ENCODE measurements around the gene UBAP1.
A peak's percentile ranks its signal among the peaks of the same experiment; 100 is the strongest.

The UBAP1 gene

DNA sequence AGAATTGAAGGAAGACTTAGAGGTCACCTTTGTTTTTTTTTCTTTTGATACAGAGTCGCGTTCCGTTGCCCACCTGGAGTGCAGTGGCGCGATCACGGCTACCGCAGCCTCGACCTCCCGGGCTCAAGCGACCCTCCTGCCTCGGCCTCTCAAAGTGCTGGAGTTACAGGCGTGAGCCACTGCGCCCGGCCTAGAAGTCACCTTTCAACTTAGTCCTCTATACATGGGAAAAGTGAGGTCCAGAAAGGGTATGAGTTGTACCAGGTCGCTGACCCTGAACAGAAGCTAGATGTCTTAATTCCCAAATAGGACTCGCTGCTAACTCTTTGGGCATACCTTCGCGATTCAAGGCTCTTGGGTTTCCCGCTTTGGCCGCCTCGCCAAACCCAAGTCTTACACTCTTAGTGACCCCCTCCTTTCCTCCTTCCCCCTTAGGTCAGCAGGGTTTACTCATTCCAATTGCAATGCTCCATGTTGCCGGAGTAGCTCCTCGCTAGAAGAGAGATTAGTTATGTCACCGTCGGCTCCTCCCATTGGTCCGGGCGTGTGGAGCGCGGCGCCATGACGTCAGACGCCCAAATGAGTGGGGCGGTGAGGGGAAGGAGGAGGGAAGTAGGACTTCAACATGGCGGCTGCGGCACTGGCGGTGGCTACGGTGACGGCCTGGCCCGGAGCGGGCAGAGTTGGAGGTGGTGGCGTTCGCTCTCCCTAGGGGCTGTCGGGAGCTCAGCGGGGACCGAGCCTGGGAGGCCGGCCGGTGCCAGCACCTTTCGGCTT, at the start of gene UBAP1:
TSS of gene UBAP1 (plus strand) at position 608 of the 777 bp plus-strand sequence. CDS start 41,872 bp downstream, outside the sequence.
- DNase-seq, result peak; percentile 98

DNA sequence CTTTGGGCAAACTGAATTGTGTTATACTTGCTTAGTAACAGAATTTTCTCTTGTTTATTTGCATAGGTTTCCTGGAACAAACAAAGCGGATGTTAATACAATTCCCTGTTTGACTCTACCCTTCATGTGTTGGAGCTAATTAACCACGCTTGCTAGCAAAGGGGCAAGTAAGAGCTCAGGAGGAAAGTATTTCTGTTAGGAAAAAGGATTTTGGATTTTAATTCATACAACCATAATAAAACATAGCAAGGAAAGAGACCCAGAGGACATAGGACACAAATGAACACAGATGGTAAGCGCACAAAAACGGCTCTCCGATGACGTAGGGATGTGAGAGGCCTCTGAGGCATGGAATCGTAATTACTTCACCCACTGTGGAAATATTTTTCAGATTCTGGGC, 47.3 kb upstream of the UBAP1 start:
- DNase-seq, result no peak

DNA sequence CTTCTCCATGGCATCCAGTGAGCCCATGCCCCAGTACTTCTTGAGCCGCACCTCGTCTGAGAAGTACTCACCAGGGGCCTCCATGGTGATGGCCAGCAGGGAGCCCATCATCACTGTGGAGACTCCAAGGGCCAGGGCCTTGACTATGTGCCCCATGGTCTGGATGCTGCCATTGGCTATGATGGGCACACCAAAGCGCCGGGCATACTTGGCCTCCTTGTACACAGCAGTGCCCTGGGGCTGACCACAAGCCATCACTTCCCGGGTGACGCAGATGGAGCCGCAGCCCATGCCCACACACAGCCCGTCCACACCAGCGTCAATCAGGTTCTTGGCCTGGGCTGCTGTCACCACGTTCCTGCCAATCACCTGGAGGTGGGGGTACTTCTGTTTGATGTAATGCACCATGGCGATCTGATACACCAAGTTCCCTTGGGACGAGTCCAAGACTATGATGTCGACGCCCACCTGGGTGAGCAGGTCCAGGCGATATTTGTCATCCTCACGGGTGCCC, 45.4 kb upstream of the UBAP1 start:
- DNase-seq, result no peak

DNA sequence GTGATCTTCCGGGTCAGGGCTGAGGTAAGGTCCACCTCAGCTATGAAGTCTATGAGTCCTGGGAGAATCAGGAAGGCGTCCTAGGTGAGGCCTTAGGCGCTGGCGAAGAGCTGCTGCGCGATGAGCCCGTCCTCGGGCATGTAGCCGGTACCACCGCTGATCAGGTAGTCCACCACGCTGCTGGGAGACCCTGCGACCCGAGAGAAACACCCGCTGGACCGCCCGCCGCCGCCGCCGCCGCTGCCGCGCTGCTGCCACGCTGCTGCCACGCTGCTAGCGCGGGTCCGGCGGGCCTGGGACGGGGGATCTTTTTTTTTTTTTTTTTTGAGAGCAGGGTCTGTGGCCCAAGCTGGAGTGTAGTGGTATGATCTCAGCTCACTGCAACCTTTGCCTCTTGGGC, 44.3 kb upstream of the UBAP1 start:
- DNase-seq, result no peak

DNA sequence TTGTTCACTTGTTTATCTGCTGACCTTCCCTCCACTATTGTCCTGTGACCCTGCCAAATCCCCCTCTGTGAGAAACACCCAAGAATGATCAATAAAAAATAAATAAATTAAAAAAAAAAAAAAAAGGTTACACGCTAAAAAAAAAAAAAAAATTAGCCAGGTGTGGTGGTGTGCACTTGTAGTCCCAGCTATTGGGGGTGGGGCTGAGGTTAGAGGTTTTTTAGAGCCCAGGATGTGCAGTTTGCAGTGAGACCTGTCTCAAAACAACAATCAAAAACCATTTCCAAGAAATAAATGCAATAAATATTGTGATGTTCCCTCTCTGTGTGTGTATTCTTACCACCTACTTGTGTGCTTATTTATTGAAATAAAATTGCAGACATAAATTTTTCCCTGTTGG, 40.2 kb upstream of the UBAP1 start:
- DNase-seq, result peak; percentile 8

DNA sequence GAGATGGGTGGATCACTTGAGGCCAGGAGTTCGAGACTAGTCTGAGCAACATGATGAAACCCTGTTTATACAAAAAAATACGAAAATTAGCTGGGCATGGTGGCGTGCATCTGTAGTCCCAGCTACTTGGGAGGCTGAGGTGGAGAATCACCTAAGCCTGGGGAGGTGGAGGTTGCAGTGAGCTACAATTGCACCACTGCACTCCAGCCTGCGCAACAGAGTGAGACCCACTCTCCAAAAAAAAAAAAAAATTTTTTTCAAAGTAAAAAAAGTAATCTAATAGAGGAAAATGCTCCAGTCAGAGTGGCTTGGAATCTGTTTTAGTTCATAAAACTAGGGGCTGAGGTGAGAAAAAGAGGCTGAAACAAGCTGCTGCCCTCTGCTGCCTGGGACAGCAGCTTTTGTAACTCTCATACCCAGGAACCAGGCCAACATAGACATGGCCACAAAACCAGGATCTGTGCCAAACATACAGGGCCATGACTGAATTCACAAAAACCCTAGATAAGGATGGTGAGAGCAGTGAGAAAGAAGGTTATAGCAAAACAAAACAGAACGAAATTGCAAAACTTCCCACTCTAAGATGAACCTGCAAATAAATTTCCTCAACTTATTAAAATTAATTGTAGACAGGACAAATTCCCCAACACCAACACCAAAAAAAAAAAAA, 39.2 kb upstream of the UBAP1 start:
- no peak for DNase-seq

DNA sequence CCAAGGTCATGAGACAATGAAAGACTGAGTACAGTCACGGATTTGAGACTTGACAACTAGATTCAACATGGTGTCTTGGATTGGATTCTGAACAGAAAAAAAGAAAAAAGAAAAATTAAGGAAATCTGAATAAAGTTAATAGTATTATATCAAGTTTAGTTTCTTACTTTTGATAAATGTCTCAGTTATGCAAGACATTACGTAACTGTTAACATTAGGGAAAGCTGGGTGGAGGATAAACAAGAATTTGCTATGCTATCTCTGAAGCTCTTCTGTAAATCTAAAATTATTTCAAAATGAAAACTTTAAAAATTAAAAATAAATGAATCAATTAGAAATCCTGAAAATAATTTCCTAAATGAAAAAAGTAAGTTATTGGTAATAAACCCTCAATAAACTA, 38.0 kb upstream of the UBAP1 start:
- no peak for DNase-seq

DNA sequence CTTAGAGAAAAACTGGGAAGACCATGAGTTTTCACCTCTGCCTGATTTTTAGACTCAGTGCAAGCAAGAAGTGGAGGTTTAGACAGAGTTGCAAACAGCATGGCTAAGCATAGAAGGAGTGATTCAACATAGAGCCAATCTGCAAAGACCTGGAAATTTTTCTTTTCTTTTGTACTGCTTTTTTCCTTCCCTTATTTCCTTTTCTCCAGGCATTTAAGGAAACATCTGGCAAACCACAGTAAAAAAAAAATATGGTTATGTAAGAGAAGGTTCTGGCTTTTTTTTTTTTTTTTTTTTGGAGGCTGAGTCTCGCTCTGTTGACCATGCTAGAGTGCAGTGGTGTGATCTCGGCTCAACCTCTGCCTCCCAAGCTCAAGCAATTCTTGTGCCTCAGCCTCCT, 35.7 kb upstream of the UBAP1 start:
- no peak for DNase-seq

DNA sequence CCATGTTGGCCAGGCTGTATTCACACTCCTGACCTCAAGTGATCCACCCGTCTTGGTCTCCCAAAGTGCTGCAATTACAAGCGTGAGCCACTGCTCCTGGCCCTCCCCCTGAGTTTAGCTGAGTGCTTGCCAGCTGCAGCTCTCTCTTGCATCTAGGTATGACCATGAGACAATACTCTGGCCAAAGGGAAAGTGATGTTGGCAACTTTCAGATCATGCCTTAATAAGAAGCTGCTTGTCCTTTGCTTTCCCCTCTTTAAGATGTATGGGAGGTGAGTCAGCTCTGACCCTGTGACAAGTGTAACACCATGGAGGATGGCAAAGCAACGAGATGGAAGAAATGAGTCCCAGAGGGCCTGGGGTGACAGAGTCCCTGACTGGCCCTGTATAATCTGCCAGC, 33.7 kb upstream of the UBAP1 start:
- DNase-seq, result no peak

DNA sequence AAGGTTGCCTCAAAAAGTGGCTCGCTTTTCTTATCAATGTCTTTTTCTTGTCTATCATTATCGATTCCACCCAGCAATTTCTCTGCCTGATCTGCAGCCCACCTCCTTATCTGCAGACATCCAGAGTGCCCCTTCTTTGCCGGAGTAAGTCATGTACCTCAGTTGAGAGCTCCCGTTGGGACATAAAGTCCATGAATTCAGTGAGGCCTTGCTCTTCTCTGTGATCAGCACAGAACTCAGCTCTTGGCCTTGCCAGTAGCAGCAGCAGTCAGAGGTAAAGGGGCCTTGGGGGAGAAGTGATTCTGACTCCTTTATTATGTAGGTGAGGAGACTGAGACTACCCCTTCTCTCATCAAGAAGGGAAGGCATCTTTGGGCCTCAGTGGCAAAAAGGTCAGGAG, 27.4 kb upstream of the UBAP1 start:
- DNase-seq, result no peak

DNA sequence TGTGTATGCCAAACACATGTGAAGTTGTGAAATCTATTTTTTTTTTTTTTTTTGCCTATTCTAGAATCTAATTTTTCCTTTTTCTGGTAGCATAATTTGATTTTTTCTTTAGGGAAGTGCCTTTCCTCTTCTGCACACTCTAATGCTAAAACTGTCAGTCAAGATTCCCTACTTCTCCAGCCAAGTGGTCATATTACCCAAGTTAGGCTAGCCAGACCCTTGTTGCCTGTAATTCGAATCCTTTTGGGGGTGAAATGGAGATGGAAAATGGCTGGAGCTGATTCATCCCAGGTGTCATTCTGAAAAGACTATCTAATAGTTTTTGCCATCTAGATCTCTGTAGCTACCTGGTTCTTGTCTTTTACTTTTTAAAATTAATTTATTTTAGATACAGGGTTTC, 24.8 kb upstream of the UBAP1 start:
- no peak for DNase-seq

DNA sequence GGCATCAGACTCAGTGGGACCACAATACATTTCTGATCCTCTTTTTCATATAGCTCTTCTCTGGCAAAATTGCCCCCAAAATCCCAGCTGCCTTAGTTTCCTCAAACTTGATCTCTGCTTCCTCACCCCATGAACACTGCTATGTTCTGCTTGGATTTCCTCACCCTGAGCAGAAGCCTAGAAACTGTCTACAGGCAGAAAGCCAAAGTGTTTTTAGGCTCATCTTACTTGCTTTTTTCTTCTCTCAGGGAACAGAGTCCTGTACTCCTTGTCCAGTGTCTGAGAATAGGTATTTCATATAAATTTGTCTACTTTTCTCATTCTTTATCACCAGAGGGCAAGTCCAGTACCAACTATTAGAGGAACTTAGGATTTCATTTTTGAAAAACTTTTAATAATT, 21.5 kb upstream of the UBAP1 start:
- no peak for DNase-seq

DNA sequence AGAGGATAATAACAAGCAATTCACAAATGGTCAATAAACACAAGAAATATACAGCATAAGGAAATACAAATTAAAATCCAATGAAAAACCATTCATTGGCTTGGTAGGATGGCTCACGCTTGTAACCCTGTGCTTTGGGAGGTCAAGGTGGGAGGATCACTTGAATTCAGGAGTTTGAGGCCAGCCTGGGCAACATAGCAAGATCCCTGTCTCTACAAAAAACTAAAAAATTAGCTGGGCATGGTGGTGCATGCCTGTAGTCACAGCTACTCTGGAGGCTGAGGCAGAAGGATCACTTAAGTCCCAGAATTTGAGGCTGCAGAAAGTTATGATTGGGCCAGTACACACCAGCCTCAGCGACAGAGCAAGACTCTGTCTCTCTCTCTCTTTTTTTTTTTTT, 20.9 kb upstream of the UBAP1 start:
- DNase-seq, result no peak

DNA sequence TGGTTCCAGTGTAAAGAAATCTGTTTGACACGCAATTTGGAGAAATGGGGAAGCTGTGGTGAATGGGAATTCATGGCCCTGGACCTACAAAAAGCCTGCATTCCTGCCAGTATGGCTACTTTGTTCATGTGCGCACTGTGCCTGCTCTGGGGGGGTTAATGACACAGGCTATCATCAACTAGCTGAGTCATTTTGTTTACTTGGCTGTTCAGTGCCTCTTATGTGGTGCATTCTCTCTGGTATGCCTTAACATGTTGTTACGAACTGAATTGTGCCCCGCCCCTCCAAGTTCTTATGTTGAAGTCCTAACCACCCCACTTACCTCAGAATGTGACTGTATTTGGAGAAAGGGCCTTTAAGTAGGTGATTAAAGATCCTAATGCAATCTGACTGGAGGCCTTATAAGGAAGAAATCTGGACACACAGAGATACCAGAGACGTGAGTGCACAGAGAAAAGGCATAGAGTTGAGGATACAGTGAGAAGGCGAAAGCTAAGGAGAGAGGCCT, 20.4 kb upstream of the UBAP1 start:
- DNase-seq, result peak; percentile 21

DNA sequence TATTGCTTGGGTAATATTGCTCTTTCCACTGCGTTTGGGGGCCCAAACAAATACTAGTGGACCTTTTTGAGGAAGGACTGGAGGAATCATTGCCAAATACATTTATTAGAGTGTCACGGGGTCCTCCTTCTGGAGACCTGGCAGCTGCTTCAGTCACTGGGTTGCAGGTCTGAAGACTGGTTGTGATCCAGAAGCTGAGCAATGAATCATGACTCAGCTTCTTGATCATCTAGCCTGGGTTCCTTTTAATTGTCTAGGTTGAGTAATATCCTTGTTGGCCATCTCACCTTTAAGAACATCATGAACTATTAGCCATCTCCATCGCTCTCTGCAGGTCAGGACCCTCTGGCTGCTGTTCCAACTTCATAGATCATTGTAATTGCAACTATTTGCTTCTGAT, 15.4 kb upstream of the UBAP1 start:
- no peak for DNase-seq

DNA sequence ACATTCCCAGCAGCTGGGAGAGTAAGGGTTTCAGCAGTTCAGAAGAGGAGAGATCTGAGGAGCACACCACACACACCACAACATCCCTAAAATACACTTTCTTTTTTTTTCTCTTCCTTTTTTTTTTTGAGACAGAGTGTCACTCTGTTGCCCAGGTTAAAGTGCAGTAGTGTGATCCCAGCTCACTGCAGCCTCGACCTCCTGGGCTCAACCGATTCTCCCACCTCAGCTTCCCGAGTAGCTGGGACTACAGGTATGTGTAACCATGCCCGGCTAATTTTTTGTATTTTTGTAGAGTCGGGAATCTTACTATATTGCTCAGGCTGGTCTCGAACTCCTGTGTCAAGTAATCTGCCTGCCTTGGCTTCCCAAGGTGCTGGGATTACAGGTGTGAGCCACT, 9.7 kb upstream of the UBAP1 start:
- DNase-seq, result no peak

DNA sequence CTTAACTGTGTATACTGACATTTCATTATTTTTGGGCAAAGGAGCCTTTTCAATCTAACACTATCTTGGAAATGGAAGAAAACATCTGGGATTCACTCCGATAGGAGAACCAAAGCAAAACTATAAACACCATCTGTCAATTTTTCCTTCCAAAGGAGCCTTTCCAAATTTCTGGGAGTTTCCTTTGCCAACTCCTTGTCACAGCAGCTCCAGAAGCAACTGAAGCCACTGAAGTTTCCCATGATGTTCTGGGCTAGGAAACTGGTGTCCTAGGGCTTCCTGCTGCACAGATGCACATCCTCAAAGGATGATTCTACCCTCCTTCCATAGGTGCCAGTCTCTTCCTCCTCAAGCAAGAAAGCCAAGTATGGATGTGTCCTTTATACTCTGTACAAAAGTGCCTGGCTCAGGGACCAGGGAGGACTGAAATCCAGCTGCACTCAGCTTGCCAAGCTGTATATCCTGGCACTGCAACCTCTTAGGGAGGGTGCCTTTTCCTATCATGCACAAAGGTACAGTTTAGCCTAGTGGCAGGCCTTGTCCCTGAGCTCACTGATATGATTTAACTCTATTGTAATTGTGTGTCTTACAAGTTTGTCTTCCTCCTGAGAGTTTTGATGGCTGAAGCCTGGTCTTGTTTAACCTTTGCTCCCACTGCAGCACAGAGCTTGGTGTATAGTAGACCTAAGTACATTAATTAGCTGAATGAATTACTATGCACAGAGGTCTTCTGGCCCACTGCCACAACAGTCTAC, 8.4 kb upstream of the UBAP1 start:
- no peak for DNase-seq

DNA sequence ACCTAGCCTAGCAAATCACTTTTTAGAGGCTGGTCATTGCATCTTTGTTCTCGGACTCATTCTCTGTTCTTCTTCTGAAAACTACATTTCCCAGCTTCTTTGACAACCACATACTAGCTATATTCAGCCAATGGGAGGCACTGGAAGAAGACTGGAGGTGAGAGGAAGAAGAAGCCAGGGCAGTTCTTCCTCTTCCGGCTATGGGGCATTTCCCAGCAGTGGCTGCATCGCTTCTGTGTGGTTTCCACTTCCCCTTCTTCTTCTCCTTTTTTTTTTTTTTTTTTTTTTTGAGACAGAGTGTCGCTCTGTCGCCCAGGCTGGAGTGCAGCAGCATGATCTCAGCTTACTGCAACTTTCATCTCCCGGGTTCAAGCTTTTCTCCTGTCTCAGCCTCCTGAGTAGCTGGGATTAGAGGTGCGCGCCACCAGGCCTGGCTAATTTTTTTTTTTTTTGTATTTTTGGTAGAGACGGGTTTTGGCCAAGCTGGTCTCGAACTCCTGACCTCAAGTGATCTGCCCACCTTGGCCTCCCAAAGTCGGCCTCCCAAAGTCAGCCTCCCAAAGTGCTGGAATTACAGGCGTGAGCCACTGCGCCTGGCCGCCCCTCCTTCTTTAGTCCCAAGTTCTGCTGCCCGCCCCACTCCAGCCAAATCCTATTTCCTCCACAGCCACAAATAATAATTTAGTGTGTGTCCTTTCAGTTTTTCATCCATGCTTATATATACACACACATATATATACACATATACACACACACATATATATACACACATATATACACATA, 6.9 kb upstream of the UBAP1 start:
- DNase-seq, result no peak

DNA sequence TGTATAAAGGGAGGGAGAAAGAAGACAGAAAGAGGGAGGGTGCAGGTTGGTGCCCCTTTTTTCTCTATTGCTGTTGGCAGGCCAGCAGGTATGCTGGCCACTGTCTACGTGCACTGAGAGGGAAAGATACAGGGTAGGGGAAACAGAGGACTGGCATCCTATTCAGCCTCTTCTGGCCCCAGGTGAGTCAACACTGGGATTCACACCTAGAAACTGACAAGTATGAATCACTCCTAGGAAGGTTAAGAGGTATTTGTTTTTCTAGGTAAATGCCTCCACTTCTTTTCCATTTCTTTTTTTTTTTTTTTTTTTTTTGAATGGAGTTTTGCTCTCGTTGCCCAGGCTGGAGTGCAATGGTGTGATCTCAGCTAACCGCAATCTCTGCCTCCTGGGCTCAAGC, 2.8 kb upstream of the UBAP1 start:
- DNase-seq, result no peak

DNA sequence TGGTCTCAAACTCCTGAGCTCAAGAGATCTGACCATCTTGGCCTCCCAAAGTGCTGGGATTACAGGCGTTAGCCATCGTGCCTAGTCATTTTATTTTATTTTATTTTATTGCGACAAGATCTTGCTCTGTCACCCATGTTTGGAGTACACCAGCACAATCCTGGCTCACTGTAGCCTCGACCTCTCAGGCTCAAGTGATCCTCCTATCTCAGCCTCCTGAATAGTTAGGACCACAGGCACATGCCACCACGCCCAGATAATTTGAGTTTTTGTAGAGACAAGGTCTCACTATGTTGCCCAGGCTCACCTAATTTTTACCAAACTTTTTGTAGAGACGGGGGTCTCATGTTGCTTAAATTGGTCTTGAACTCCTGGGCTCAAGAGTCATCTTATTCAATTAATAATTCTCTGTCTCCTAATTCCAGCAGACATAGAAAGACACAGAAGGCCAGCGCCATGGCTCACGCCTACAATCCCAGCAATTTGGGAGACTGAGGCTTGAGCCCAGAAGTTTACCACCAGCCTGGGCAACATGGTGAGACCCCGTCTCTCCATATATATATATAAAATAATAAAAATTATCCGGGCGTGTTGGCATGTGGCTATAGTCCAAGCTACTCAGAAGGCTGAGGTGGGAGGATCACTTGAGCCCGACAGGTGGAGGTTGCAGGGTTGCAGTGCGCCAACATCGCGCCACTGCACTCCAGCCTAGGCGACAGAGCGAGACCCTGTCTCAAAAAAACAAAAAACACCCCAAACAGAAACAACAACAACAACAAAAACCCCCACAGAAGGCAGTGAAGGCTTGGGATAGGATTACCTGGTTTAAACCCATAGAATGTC, 1.0 kb upstream of the UBAP1 start:
- DNase-seq, result no peak

DNA sequence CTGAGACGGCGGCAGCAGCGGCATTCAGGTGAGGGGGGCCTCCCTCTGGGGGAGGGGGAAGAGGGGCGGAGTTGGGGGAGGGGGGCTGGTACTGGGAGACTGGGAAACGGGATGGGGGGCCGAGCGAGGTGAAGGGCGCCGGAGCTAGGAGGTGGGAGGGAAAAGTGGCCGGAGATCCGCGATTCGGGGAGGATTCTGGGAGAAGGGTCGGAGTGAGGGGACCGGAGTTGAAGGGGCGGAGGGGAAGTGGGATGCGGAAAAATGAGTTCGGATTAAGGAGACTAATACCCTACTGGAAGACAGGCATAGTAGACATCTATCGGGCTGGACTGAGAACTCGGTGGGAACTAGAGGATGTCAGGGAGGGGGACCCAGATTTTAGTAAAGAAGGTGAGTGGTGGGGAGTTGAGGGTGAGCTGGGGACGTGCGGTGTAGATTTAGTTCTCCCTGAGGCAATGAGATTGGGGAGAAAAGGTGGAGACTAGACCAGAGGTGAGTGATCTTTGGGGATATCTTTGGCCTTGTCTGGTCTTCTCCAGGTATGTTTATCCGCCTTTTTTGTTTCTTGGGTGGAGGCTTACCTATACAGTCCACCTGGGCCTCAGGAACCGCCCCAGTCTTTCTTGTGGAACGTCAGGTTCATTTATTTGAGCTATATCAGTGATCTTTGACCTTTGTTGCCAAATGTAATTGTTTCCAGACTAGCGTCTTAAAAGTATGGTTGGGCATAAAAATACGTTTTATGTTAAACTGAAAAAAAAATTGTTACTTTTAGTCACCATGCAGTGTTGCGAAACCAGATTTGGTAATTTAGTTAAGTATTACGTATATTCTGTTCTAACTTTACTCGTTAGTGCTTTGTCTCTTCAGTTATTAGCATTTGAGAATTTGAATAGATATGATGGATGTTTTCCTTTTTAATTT, 632 bp downstream of the UBAP1 start:
- DNase-seq, result peak; percentile 85
